Trophoblast cell (in vitro differentiated cells and primary cell): ENCODE data around the gene THADA. TPM values are rescaled to one million over a fixed set of nuclear protein-coding genes. Genes with fewer than 3 reads are reported as not detected.

Experiments used
- DNase-seq, 2 donors: peaks; one replicate each; pipeline ENCODE4 v3.0.0-alpha.2; 2016
- H2AFZ ChIP-seq: 2 replicates; pipeline ENCODE4 v1.6.1; 2013; ENCODE audit warnings: low read length, moderate library complexity, mild to moderate bottlenecking; ENCODE audit not compliant: insufficient read depth, poor library complexity
- H2AK5ac ChIP-seq: 2 replicates; pipeline ENCODE4 v1.6.1; 2013; ENCODE audit warnings: mild to moderate bottlenecking, low read length
- H2BK120ac ChIP-seq: 2 replicates; pipeline ENCODE4 v1.6.1; 2013; ENCODE audit warnings: low read length, mild to moderate bottlenecking, moderate library complexity; ENCODE audit not compliant: insufficient read depth, poor library complexity
- H2BK12ac ChIP-seq: 2 replicates; pipeline ENCODE4 v1.6.1; 2013; ENCODE audit warnings: mild to moderate bottlenecking, low read length, moderate library complexity
- H2BK5ac ChIP-seq: 2 replicates; pipeline ENCODE4 v1.6.1; 2013; ENCODE audit warnings: low read length, low read depth, moderate library complexity, mild to moderate bottlenecking; ENCODE audit not compliant: poor library complexity
- H3K14ac ChIP-seq: 2 replicates; pipeline ENCODE4 v1.6.1; 2013; ENCODE audit warnings: mild to moderate bottlenecking, low read length
- H3K18ac ChIP-seq: 2 replicates; pipeline ENCODE4 v1.6.1; 2013; ENCODE audit warnings: mild to moderate bottlenecking, low read length
- H3K23ac ChIP-seq: 2 replicates; pipeline ENCODE4 v1.6.1; 2013; ENCODE audit warnings: low read length
- H3K27ac ChIP-seq: 2 replicates; pipeline ENCODE4 v1.5.1; 2013; ENCODE audit warnings: low read depth, mild to moderate bottlenecking, inconsistent platforms, low read length, moderate library complexity
- H3K27me3 ChIP-seq: 2 replicates; pipeline ENCODE4 v1.6.1; 2013; ENCODE audit warnings: inconsistent platforms, mild to moderate bottlenecking, low read length, moderate library complexity; ENCODE audit not compliant: insufficient read depth
- H3K36me3 ChIP-seq, 2 experiments: 1 replicate in 1 of 2; 2 replicates in 1 of 2; pipeline ENCODE4 v1.6.1; 2013; ENCODE audit warnings: low read length in 2 of 2, mild to moderate bottlenecking in 2 of 2, moderate library complexity in 1 of 2; ENCODE audit not compliant: insufficient read depth in 2 of 2, control insufficient read depth in 1 of 2
- H3K4ac ChIP-seq: 2 replicates; pipeline ENCODE4 v1.6.1; 2013; ENCODE audit warnings: low read depth, mild to moderate bottlenecking, low read length, moderate library complexity
- H3K4me1 ChIP-seq, 2 experiments: 1 replicate in 1 of 2; 2 replicates in 1 of 2; pipeline ENCODE4 v1.6.1; 2013; ENCODE audit warnings: low read length in 2 of 2, mild to moderate bottlenecking in 2 of 2, moderate library complexity in 1 of 2; ENCODE audit not compliant: insufficient read depth in 2 of 2, control insufficient read depth in 1 of 2
- H3K4me2 ChIP-seq: 2 replicates; pipeline ENCODE4 v1.6.1; 2013; ENCODE audit warnings: inconsistent platforms, mild to moderate bottlenecking, low read length, moderate library complexity
- H3K4me3 ChIP-seq: 2 replicates; pipeline ENCODE4 v1.5.1; 2013; ENCODE audit warnings: mild to moderate bottlenecking, low read depth, low read length, inconsistent platforms
- H3K79me1 ChIP-seq: one replicate; pipeline ENCODE4 v1.6.1; 2013; ENCODE audit warnings: low read length
- H3K79me2 ChIP-seq: 2 replicates; pipeline ENCODE4 v1.6.1; 2013; ENCODE audit warnings: low read length, mild to moderate bottlenecking; ENCODE audit not compliant: control insufficient read depth, insufficient read depth, poor library complexity
- H3K9ac ChIP-seq: 2 replicates; pipeline ENCODE4 v1.6.1; 2013; ENCODE audit warnings: mild to moderate bottlenecking, low read length
- H3K9me3 ChIP-seq: 2 replicates; pipeline ENCODE4 v1.6.1; 2013; ENCODE audit warnings: low read depth, mild to moderate bottlenecking, control low read depth, inconsistent platforms, low read length; ENCODE audit not compliant: insufficient read depth
- H4K12ac ChIP-seq: 2 replicates; pipeline ENCODE4 v1.6.1; 2013; ENCODE audit warnings: low read depth, mild to moderate bottlenecking, low read length, moderate library complexity
- H4K8ac ChIP-seq: 2 replicates; pipeline ENCODE4 v1.6.1; 2013; ENCODE audit warnings: low read depth, mild to moderate bottlenecking, low read length, moderate library complexity
- H4K91ac ChIP-seq: one replicate; pipeline ENCODE4 v1.6.1; 2013; ENCODE audit warnings: low read depth, mild to moderate bottlenecking, low read length, moderate library complexity
- WGBS: extraction: QIAGEN DNeasy Blood & Tissue Kit; methylation state at CpG from one replicate; pipeline ENCODE4 v1.1.7; 2013; ENCODE audit warnings: missing lambda C conversion rate; ENCODE audit not compliant: insufficient read length, insufficient coverage; ENCODE audit errors: extremely low coverage; 5-methylcytosine and 5-hydroxymethylcytosine counted together
- polyA plus RNA-seq: library from polyadenylated mRNA; stranded (reverse); fragments of 200-250 nt; gene quantifications from 2 replicates; pipeline ENCODE4 v1.2.3, GENCODE V29; 2013

Gene THADA, protein sequence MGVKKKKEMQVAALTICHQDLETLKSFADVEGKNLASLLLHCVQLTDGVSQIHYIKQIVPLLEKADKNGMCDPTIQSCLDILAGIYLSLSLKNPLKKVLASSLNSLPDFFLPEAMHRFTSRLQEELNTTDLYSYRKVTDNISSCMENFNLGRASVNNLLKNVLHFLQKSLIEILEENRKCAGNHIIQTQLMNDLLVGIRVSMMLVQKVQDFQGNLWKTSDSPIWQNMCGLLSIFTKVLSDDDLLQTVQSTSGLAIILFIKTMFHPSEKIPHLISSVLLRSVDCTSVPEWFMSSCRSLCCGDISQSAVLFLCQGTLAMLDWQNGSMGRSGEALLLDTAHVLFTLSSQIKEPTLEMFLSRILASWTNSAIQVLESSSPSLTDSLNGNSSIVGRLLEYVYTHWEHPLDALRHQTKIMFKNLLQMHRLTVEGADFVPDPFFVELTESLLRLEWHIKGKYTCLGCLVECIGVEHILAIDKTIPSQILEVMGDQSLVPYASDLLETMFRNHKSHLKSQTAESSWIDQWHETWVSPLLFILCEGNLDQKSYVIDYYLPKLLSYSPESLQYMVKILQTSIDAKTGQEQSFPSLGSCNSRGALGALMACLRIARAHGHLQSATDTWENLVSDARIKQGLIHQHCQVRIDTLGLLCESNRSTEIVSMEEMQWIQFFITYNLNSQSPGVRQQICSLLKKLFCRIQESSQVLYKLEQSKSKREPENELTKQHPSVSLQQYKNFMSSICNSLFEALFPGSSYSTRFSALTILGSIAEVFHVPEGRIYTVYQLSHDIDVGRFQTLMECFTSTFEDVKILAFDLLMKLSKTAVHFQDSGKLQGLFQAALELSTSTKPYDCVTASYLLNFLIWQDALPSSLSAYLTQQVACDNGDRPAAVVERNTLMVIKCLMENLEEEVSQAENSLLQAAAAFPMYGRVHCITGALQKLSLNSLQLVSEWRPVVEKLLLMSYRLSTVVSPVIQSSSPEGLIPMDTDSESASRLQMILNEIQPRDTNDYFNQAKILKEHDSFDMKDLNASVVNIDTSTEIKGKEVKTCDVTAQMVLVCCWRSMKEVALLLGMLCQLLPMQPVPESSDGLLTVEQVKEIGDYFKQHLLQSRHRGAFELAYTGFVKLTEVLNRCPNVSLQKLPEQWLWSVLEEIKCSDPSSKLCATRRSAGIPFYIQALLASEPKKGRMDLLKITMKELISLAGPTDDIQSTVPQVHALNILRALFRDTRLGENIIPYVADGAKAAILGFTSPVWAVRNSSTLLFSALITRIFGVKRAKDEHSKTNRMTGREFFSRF (N-terminal part only)
- 6.4 and 7.1 TPM in 2 replicates for polyA plus RNA-seq

- Histone ChIP-seq H3K79me2 (peaks cover 3% of the 10 kb centered on the region), H4K91ac (peak within 1 kb of the TSS; percentile 78), H3K79me1 (peaks cover 7% of the 10 kb centered on the region), H3K4ac (peak within 1 kb of the TSS; percentile 22), H2BK120ac (peak within 1 kb of the TSS; percentile 62), H3K14ac (peak within 1 kb of the TSS; percentile 74), H2AK5ac (no peak within 1 kb of the TSS), H2BK5ac (peak within 1 kb of the TSS; percentile 62), H2BK12ac (no peak within 1 kb of the TSS), H3K36me3 (peaks cover 3 to 5% of the 10 kb centered on the region in 2 experiments), H3K27ac (peak within 1 kb of the TSS; percentile 79), H3K27me3 (no peaks in the 10 kb centered on the region), H3K9me3 (no peaks in the 10 kb centered on the region), H3K4me3 (peak within 1 kb of the TSS; percentile 86), H2AFZ (peak within 1 kb of the TSS; percentile 86), H4K8ac (peak within 1 kb of the TSS; percentile 94), H3K9ac (peak within 1 kb of the TSS; percentile 93), H4K12ac (peak within 1 kb of the TSS; percentile 71), H3K4me2 (peak within 1 kb of the TSS; percentile 99), H3K18ac (peak within 1 kb of the TSS; percentile 69), H3K23ac (no peak within 1 kb of the TSS), H3K4me1 (peaks cover 0 to 6% of the 10 kb centered on the region in 2 experiments)
- no CpG with 5 or more reads among the region's 52 CpGs for WGBS
- peak; percentile 99 to 100 for DNase-seq
Measured at GRCh38 chr2:43595603-43596412, at the start of gene THADA. Gene THADA (minus strand): TSS chr2:43596038. CDS start chr2:43592392, 3,646 bp downstream.

DNA sequence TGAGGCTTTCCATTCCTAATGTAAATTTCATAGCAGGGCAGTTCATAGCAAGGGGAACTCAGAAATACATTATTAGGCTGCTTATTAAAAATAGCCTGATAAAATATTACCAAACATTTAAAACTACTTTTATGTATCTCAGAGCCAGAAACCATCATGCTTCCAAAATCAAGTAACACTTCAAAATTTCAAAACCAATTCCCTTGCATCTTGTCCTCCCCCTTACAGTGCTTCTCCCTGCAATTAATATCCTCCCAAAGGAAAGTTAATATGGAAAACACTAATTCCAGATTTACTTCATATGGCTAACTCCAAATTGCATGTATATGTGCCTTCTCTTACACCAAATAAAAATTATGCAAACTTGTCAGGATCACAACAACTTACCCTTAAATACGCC, 47.8 kb upstream of the THADA start:
- H3K18ac ChIP-seq: no peak overlapping the region
- H3K4me3 ChIP-seq: no peak overlapping the region
- no peak for DNase-seq
- H4K12ac ChIP-seq: no peak overlapping the region
- H2BK12ac ChIP-seq: no peak overlapping the region
- H3K9me3 ChIP-seq: no peaks in the 10 kb centered on the region
- no peak overlapping the region for H4K8ac ChIP-seq
- no peak overlapping the region for H2AFZ ChIP-seq
- no peak overlapping the region for H3K9ac ChIP-seq
- no peak overlapping the region for H3K23ac ChIP-seq
- no peak overlapping the region for H3K4ac ChIP-seq
- no peak overlapping the region for H4K91ac ChIP-seq
- no peak overlapping the region for H2BK120ac ChIP-seq
- no peak overlapping the region for H3K4me2 ChIP-seq
- H3K4me1 ChIP-seq: no peaks in the 10 kb centered on the region
- no peaks in the 10 kb centered on the region for H3K27me3 ChIP-seq
- H3K36me3 ChIP-seq: no peaks in the 10 kb centered on the region
- WGBS: no CpG with 5 or more reads among the region's 1 CpG
- H2BK5ac ChIP-seq: no peak overlapping the region
- no peak overlapping the region for H2AK5ac ChIP-seq
- no peaks in the 10 kb centered on the region for H3K79me2 ChIP-seq
- H3K79me1 ChIP-seq: no peaks in the 10 kb centered on the region
- H3K27ac ChIP-seq: no peak overlapping the region
- no peak overlapping the region for H3K14ac ChIP-seq

DNA sequence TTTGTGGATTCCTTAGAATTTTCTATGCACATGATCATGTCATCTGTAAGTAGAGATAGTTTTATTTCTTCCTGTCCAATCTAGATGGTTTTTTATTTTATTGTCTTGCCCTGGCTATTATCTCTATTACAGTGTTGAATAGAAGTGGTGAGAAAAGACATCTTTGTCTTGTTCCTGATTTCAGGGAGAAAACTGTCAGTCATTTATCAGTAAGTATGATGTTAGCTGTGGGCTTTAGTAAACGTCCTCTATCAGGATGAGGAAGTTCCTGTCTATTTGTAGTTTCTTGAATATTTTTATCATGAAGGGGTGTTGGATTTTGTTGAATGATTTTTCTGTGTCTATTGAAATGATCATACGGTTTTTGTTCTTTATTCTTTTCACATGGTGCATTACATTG, 46.5 kb upstream of the THADA start:
- no peak overlapping the region for H2AK5ac ChIP-seq
- no peak overlapping the region for H4K91ac ChIP-seq
- H3K27ac ChIP-seq: no peak overlapping the region
- H3K4me1 ChIP-seq: peaks cover 0 to 2% of the 10 kb centered on the region in 2 experiments
- no peak overlapping the region for H2BK5ac ChIP-seq
- no peaks in the 10 kb centered on the region for H3K36me3 ChIP-seq
- no peaks in the 10 kb centered on the region for H3K9me3 ChIP-seq
- H2BK12ac ChIP-seq: no peak overlapping the region
- no peak overlapping the region for H3K4ac ChIP-seq
- H4K12ac ChIP-seq: no peak overlapping the region
- no peaks in the 10 kb centered on the region for H3K79me2 ChIP-seq
- H3K27me3 ChIP-seq: no peaks in the 10 kb centered on the region
- no peak overlapping the region for H3K4me2 ChIP-seq
- H3K9ac ChIP-seq: no peak overlapping the region
- H4K8ac ChIP-seq: no peak overlapping the region
- H3K23ac ChIP-seq: no peak overlapping the region
- no peaks in the 10 kb centered on the region for H3K79me1 ChIP-seq
- no peak overlapping the region for H3K14ac ChIP-seq
- no CpG with 5 or more reads among the region's 2 CpGs for WGBS
- H2BK120ac ChIP-seq: no peak overlapping the region
- no peak overlapping the region for H3K4me3 ChIP-seq
- no peak overlapping the region for H3K18ac ChIP-seq
- no peak overlapping the region for H2AFZ ChIP-seq
- DNase-seq: no peak
